NCI-H1048 (cell line): Measurements from ENCODE around the gene NXPE3.

Source experiments
- DNase-seq: peaks from one replicate; lab custom pipeline; 2025; lab: John Stamatoyannopoulos, UW

NXPE3 gene

GRCh38 chr3:101803173-101803782, 24.3 kb downstream of the NXPE3 start:
- DNase-seq = peak; percentile 7

- no peak for DNase-seq
These were observed 24.9 kb downstream of the NXPE3 start for GRCh38 chr3:101803939-101804338.

- no peak for DNase-seq
These were observed 27.5 kb downstream of the NXPE3 start for GRCh38 chr3:101806491-101806890.

- DNase-seq = no peak
These were observed 28.9 kb downstream of the NXPE3 start for GRCh38 chr3:101807888-101808287.

- no peak for DNase-seq
These were observed 30.4 kb downstream of the NXPE3 start for GRCh38 chr3:101809178-101810021.

- DNase-seq = no peak
These were observed 31.0 kb downstream of the NXPE3 start for GRCh38 chr3:101810022-101810418.

- DNase-seq = no peak
These were observed 32.9 kb downstream of the NXPE3 start for GRCh38 chr3:101811875-101812274.

GRCh38 chr3:101812895-101813294, 33.9 kb downstream of the NXPE3 start:
- no peak for DNase-seq

GRCh38 chr3:101813817-101814440, 34.9 kb downstream of the NXPE3 start:
- DNase-seq = peak; percentile 2

- DNase-seq = no peak
These were observed 35.8 kb downstream of the NXPE3 start for GRCh38 chr3:101814835-101815234.

- no peak for DNase-seq
These were observed 37.5 kb downstream of the NXPE3 start for GRCh38 chr3:101816215-101817149.

- DNase-seq = no peak
These were observed 39.0 kb downstream of the NXPE3 start for GRCh38 chr3:101817992-101818391.

GRCh38 chr3:101819649-101820206, 40.7 kb downstream of the NXPE3 start:
- no peak for DNase-seq

GRCh38 chr3:101821503-101821902, 42.5 kb downstream of the NXPE3 start:
- DNase-seq = no peak

- no peak for DNase-seq
These were observed 44.5 kb downstream of the NXPE3 start for GRCh38 chr3:101823525-101823924.

GRCh38 chr3:101824702-101825101, 45.7 kb downstream of the NXPE3 start:
- DNase-seq = no peak

- no peak for DNase-seq
These were observed 47.0 kb downstream of the NXPE3 start for GRCh38 chr3:101825904-101826445.

GRCh38 chr3:101827211-101828174, 48.5 kb downstream of the NXPE3 start:
- DNase-seq = no peak

GRCh38 chr3:101828276-101828675, 49.3 kb downstream of the NXPE3 start:
- DNase-seq = no peak
